HepG2 (cell line): Measurements from ENCODE around the gene VEGFB. TPM values are rescaled to one million over a fixed set of nuclear protein-coding genes. Genes with fewer than 3 reads are reported as not detected.

Experiments
- HIC2 ChIP-seq: sonication (generic); formaldehyde crosslinking; IDR thresholded peaks from 2 replicates; pipeline ENCODE4 v1.9.0; 2022; ENCODE audit warnings: low read depth, missing genetic modification reagents
- HIVEP1 ChIP-seq: sonication (generic); formaldehyde crosslinking; IDR thresholded peaks from 2 replicates; pipeline ENCODE4 v1.4.0; 2020; ENCODE audit warnings: mild to moderate bottlenecking, missing genetic modification reagents
- HOMEZ ChIP-seq: IDR thresholded peaks from 2 replicates; pipeline ENCODE4 v1.6.1; 2016; ENCODE audit warnings: low read depth
- NR0B2 ChIP-seq: sonication (generic); formaldehyde crosslinking; IDR thresholded peaks from 2 replicates; pipeline ENCODE4 v1.4.0; 2020; ENCODE audit warnings: mild to moderate bottlenecking, missing genetic modification reagents
- PPARG ChIP-seq: conservative IDR thresholded peaks from 2 replicates; pipeline ENCODE4 v1.6.1; 2016; ENCODE audit warnings: missing biosample characterization, missing genetic modification reagents
- SCMH1 ChIP-seq: sonication (generic); formaldehyde crosslinking; IDR thresholded peaks from 2 replicates; pipeline ENCODE4 v1.9.0; 2021; ENCODE audit warnings: missing genetic modification reagents, mild to moderate bottlenecking, borderline replicate concordance
- SOX5 ChIP-seq: IDR thresholded peaks from 2 replicates; pipeline ENCODE4 v1.6.1; 2016; ENCODE audit warnings: borderline replicate concordance
- USF2 ChIP-seq, 2 experiments: sonication (generic) in 1 of 2; formaldehyde crosslinking in 1 of 2; IDR thresholded peaks; 2 replicates each; pipeline versions ENCODE4 v1.5.1 to v1.6.1; 2011 to 2020; ENCODE audit warnings: borderline replicate concordance in 1 of 2, low read depth in 1 of 2, low read length in 1 of 2, mild to moderate bottlenecking in 1 of 2, missing genetic modification reagents in 1 of 2, moderate library complexity in 1 of 2
- ZBED4 ChIP-seq: sonication (generic); formaldehyde crosslinking; IDR thresholded peaks from 2 replicates; pipeline ENCODE4 v1.4.0; 2020; ENCODE audit warnings: missing genetic modification reagents, borderline replicate concordance
- ZNF160 ChIP-seq: sonication (generic); formaldehyde crosslinking; IDR thresholded peaks from 2 replicates; pipeline ENCODE4 v1.8.0; 2022; ENCODE audit warnings: mild to moderate bottlenecking, inconsistent platforms, missing genetic modification reagents
- ZNF558 ChIP-seq: sonication (generic); formaldehyde crosslinking; IDR thresholded peaks from 2 replicates; pipeline ENCODE4 v1.9.0; 2022; ENCODE audit warnings: mild to moderate bottlenecking, missing genetic modification reagents, borderline replicate concordance
- ZNF710 ChIP-seq: sonication (generic); formaldehyde crosslinking; IDR thresholded peaks from 2 replicates; pipeline ENCODE4 v1.5.0; 2020; ENCODE audit warnings: mild to moderate bottlenecking, missing genetic modification reagents, borderline replicate concordance
- ZNF740 ChIP-seq: sonication (generic); formaldehyde crosslinking; IDR thresholded peaks from 2 replicates; pipeline ENCODE4 v1.4.0; 2020; ENCODE audit warnings: missing genetic modification reagents
- ZNF792 ChIP-seq: IDR thresholded peaks from 2 replicates; pipeline ENCODE4 v1.6.1; 2016
- polyA plus RNA-seq, 8 experiments: library from polyadenylated mRNA; depleted of rRNA in 3 of 8; stranded (reverse) in 7 of 8; unstranded in 1 of 8; fragments of >200 nt; fragmentation: Illumina TruSeq in 4 of 8; extraction: Trizol in 4 of 8; gene quantifications; 2 replicates each; pipeline versions ENCODE4 v1.2.1 to v1.2.3, GENCODE V29; 2011 to 2016; ENCODE audit warnings: low read depth in 4 of 8, missing spikeins in 1 of 8, mixed read lengths in 1 of 8; ENCODE audit not compliant: insufficient read depth in 1 of 8
- total RNA-seq, 5 experiments: library from RNA; depleted of rRNA; stranded (reverse); fragments of >200 nt; fragmentation: Illumina TruSeq; extraction: Trizol; gene quantifications; 2 replicates each; pipeline ENCODE4 v1.2.3, GENCODE V29; 2016; ENCODE audit warnings: low read depth in 1 of 5

The VEGFB gene
- total and polyA plus RNA-seq, 2 of the 13 experiments (the other 11 are each of a cell fraction or from before 2014, with no cell fraction given): 9.0 to 11.3 TPM

- 0 out of 2 replicates have a peak, but pooled peaks have one; percentile 30 for TF ChIP-seq PPARG
- peak; percentile 32; the same call in 1 of the 2 replicates for TF ChIP-seq ZNF740 (CRISPR knock-in tag)
- peak; percentile 54; the same call in 1 of the 2 replicates for TF ChIP-seq ZNF710 (CRISPR knock-in tag)
- TF ChIP-seq SCMH1: no peak
- TF ChIP-seq HOMEZ (CRISPR knock-in tag): peak; percentile 18; the same call in 1 of the 2 replicates
- TF ChIP-seq ZNF558: no peak
- no peak for TF ChIP-seq NR0B2 (CRISPR knock-in tag)
- TF ChIP-seq SOX5 (CRISPR knock-in tag): peak; percentile 17; the same call in 1 of the 2 replicates
- peak; percentile 45; the same call in 1 of the 2 replicates for TF ChIP-seq HIVEP1 (CRISPR knock-in tag)
- TF ChIP-seq HIC2: peak; percentile 83
- TF ChIP-seq ZNF160 (CRISPR knock-in tag): peak; percentile 58; the same call in 1 of the 2 replicates
- no peak for TF ChIP-seq ZNF792 (CRISPR knock-in tag)
- peak; percentile 32; the same call in 1 of the 2 replicates for TF ChIP-seq ZBED4
- no peak for TF ChIP-seq USF2 (IDR thresholded peaks at IDR 0.05; ENCODE audit: low read depth, low read length)
- no peak for TF ChIP-seq USF2 (CRISPR knock-in tag; IDR thresholded peaks at IDR 0.05; ENCODE audit: borderline replicate concordance)
These were observed 429 bp downstream of the VEGFB start (continued) for GRCh38 chr11:64234647-64235379.
